ACC112 (cell line): Measurements from ENCODE around the gene ADAMTSL4.
A peak's percentile ranks its signal among the peaks of the same experiment; 100 is the strongest.

Source experiments
- H2AFZ ChIP-seq: fragments of 200-600 bp; sonication (generic); one replicate; pipeline ENCODE4 v1.6.0; 2017; ENCODE audit warnings: antibody characterized with exemption, low read length; ENCODE audit not compliant: unreplicated experiment
- H3K27ac ChIP-seq: fragments of 200-600 bp; sonication (generic); 2 replicates; pipeline ENCODE4 v1.5.1; 2014; ENCODE audit warnings: low read depth, mild to moderate bottlenecking, antibody characterized with exemption, low read length, moderate library complexity
- H3K27me3 ChIP-seq: fragments of 200-600 bp; sonication (generic); 2 replicates; pipeline ENCODE4 v1.6.1; 2014; ENCODE audit warnings: mild to moderate bottlenecking, antibody characterized with exemption, low read length, moderate library complexity, mixed read lengths; ENCODE audit not compliant: insufficient read depth
- H3K36me3 ChIP-seq: fragments of 200-600 bp; sonication (generic); 2 replicates; pipeline ENCODE4 v1.6.1; 2016; ENCODE audit warnings: mild to moderate bottlenecking, antibody characterized with exemption, low read length, moderate library complexity, mixed read lengths; ENCODE audit not compliant: insufficient read depth
- H3K4me1 ChIP-seq: fragments of 200-600 bp; sonication (generic); one replicate; pipeline ENCODE4 v1.6.1; 2016; ENCODE audit warnings: low read length, mixed read lengths; ENCODE audit not compliant: insufficient read depth, unreplicated experiment, control insufficient read depth
- H3K4me3 ChIP-seq: fragments of 200-600 bp; sonication (generic); 2 replicates; pipeline ENCODE4 v1.5.1; 2014; ENCODE audit warnings: mild to moderate bottlenecking, low read depth, low read length
- H3K79me2 ChIP-seq: fragments of 200-600 bp; sonication (generic); one replicate; pipeline ENCODE4 v1.6.0; 2016; ENCODE audit warnings: low read length; ENCODE audit not compliant: control insufficient read depth, unreplicated experiment, insufficient read depth

ADAMTSL4 gene

DNA sequence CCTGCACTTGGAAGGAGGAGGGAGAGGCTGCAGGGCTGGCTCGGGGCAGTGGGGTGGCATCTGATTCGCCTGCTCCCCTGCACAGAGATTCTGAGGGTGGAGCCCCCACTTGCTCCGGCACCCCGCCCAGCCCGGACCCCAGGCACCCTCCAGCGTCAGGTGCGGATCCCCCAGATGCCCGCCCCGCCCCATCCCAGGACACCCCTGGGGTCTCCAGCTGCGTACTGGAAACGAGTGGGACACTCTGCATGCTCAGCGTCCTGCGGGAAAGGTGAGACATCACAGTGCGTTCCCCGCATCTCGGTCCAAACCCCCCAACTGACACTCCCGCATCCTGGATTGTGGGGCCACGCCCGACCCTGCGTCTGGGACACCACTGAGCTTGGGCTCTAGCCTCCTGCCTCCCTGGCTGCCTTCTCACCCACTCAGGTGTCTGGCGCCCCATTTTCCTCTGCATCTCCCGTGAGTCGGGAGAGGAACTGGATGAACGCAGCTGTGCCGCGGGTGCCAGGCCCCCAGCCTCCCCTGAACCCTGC is 7.9 kb downstream of the ADAMTSL4 start:
- Histone ChIP-seq H3K36me3 (peaks cover 3% of the 10 kb centered on the region; the same call in 1 of the 2 replicates), H3K79me2 (peaks cover 14% of the 10 kb centered on the region), H3K4me3 (no peak overlapping the region), H2AFZ (no peak overlapping the region), H3K4me1 (peaks cover 35% of the 10 kb centered on the region), H3K27ac (no peak overlapping the region), H3K27me3 (no peaks in the 10 kb centered on the region)

DNA sequence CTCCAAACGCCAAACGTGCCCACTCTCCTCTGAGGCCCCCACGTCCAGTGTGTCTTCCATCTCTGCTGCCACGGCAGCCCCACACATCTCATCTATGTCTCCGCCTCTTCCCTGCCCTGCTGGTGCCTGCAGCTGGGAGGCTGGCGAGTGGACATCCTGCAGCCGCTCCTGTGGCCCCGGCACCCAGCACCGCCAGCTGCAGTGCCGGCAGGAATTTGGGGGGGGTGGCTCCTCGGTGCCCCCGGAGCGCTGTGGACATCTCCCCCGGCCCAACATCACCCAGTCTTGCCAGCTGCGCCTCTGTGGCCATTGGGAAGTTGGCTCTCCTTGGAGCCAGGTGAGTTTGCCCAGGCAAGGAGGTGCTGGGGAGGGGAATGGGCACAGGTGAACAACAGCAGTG is 8.6 kb downstream of the ADAMTSL4 start:
- peak overlapping the region; percentile 60 for H3K4me3 ChIP-seq
- H3K27ac ChIP-seq = no peak overlapping the region
- H3K27me3 ChIP-seq = no peaks in the 10 kb centered on the region
- H3K79me2 ChIP-seq = peaks cover 18% of the 10 kb centered on the region
- H3K36me3 ChIP-seq = peaks cover 3% of the 10 kb centered on the region; the same call in 1 of the 2 replicates
- no peak overlapping the region for H2AFZ ChIP-seq
- H3K4me1 ChIP-seq = peaks cover 37% of the 10 kb centered on the region

DNA sequence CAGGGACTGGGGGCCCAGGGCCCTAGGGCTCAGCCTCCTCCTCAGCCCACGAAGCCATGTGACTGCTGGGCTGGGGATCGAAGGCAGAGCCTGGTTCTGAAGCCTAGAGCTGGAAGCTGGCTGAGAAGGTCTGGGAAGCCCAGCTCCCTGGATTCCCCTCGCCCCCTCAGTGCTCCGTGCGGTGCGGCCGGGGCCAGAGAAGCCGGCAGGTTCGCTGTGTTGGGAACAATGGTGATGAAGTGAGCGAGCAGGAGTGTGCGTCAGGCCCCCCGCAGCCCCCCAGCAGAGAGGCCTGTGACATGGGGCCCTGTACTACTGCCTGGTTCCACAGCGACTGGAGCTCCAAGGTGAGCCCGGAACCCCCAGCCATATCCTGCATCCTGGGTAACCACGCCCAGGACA is 9.1 kb downstream of the ADAMTSL4 start:
- H3K79me2 ChIP-seq = peaks cover 18% of the 10 kb centered on the region
- peaks cover 3% of the 10 kb centered on the region; the same call in 1 of the 2 replicates for H3K36me3 ChIP-seq
- peaks cover 37% of the 10 kb centered on the region for H3K4me1 ChIP-seq
- H3K27ac ChIP-seq = 0 out of 2 replicates have a peak overlapping the region, but pooled peaks have one; percentile 2
- H3K27me3 ChIP-seq = no peaks in the 10 kb centered on the region
- no peak overlapping the region for H2AFZ ChIP-seq
- H3K4me3 ChIP-seq = peak overlapping the region; percentile 60

DNA sequence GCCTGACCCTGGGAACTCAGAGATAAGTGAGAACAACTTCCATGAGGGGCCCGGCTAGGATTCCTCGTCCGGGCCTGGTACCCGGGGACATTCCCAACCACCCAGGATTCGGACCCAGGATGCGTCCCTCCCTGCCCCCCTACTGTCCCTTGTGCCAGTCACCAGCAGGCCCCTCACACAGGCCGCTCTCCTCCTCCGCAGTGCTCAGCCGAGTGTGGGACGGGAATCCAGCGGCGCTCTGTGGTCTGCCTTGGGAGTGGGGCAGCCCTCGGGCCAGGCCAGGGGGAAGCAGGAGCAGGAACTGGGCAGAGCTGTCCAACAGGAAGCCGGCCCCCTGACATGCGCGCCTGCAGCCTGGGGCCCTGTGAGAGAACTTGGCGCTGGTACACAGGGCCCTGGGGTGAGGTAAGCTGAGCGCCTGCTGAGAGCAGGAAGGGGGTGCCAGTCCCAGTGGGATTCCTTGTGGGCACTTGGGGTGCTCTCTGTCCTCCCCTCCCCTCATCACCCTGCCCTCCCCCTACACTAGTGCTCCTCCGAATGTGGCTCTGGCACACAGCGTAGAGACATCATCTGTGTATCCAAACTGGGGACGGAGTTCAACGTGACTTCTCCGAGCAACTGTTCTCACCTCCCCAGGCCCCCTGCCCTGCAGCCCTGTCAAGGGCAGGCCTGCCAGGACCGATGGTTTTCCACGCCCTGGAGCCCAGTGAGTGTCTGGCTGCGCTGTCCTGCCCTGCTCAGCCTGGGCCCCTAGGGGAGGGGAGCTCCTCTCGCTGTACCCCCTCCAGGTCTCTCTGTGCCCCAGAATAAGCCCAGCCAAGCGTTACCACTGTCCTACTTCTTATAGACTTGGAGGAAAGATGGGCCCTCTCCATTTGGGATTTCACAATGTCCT is 9.8 kb downstream of the ADAMTSL4 start:
- peak overlapping the region; percentile 60 for H3K4me3 ChIP-seq
- H3K27ac ChIP-seq = peak overlapping the region; percentile 2; the same call in 1 of the 2 replicates
- no peaks in the 10 kb centered on the region for H3K27me3 ChIP-seq
- peaks cover 43% of the 10 kb centered on the region for H3K4me1 ChIP-seq
- H2AFZ ChIP-seq = no peak overlapping the region
- H3K79me2 ChIP-seq = peaks cover 18% of the 10 kb centered on the region
- peaks cover 3% of the 10 kb centered on the region; the same call in 1 of the 2 replicates for H3K36me3 ChIP-seq

DNA sequence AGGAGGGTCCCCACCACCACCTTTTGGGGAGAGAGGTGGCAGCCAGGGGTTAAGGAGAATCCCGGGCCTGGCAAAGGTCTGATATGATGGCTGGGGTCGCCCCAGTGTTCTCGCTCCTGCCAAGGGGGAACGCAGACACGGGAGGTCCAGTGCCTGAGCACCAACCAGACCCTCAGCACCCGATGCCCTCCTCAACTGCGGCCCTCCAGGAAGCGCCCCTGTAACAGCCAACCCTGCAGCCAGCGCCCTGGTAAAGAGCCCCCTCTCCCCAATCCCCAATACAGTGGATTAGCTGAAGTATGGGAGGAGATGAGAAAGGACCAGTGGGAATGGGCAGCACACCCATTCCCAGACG is 10.4 kb downstream of the ADAMTSL4 start:
- Histone ChIP-seq H3K79me2 (peaks cover 18% of the 10 kb centered on the region), H3K27ac (no peak overlapping the region), H2AFZ (no peak overlapping the region), H3K4me1 (peaks cover 49% of the 10 kb centered on the region), H3K27me3 (no peaks in the 10 kb centered on the region), H3K4me3 (no peak overlapping the region), H3K36me3 (peaks cover 3% of the 10 kb centered on the region; the same call in 1 of the 2 replicates)

DNA sequence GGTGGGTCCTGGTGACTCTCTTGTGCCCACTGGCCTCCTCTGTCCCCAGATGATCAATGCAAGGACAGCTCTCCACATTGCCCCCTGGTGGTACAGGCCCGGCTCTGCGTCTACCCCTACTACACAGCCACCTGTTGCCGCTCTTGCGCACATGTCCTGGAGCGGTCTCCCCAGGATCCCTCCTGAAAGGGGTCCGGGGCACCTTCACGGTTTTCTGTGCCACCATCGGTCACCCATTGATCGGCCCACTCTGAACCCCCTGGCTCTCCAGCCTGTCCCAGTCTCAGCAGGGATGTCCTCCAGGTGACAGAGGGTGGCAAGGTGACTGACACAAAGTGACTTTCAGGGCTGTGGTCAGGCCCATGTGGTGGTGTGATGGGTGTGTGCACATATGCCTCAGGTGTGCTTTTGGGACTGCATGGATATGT is 10.8 kb downstream of the ADAMTSL4 start:
- peak overlapping the region; percentile 100 for H3K27ac ChIP-seq
- H3K4me3 ChIP-seq = peak overlapping the region; percentile 81
- H2AFZ ChIP-seq = no peak overlapping the region
- peaks cover 3% of the 10 kb centered on the region; the same call in 1 of the 2 replicates for H3K36me3 ChIP-seq
- no peaks in the 10 kb centered on the region for H3K27me3 ChIP-seq
- peaks cover 18% of the 10 kb centered on the region for H3K79me2 ChIP-seq
- H3K4me1 ChIP-seq = peaks cover 53% of the 10 kb centered on the region

DNA sequence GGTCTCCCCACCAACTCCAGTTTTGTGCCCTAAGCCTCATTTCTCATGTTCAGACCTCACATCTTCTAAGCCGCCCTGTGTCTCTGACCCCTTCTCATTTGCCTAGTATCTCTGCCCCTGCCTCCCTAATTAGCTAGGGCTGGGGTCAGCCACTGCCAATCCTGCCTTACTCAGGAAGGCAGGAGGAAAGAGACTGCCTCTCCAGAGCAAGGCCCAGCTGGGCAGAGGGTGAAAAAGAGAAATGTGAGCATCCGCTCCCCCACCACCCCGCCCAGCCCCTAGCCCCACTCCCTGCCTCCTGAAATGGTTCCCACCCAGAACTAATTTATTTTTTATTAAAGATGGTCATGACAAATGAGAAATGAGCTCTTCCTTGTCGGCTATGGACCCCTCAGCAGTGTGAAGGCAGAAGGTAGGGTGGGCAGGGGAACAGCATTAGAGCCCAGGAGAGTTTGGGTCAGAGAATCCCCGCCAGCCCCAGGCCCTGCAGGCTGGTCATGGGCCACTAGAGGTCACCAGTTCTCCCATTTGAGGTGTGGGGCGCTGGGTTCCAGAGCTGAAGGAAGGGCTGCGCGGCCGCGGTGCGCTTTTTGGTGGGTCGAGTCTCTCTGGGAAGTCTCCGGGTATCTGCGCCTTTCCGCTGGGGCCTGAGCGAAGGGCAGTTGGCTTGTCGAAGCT is 11.5 kb downstream of the ADAMTSL4 start:
- H2AFZ ChIP-seq = no peak overlapping the region

DNA sequence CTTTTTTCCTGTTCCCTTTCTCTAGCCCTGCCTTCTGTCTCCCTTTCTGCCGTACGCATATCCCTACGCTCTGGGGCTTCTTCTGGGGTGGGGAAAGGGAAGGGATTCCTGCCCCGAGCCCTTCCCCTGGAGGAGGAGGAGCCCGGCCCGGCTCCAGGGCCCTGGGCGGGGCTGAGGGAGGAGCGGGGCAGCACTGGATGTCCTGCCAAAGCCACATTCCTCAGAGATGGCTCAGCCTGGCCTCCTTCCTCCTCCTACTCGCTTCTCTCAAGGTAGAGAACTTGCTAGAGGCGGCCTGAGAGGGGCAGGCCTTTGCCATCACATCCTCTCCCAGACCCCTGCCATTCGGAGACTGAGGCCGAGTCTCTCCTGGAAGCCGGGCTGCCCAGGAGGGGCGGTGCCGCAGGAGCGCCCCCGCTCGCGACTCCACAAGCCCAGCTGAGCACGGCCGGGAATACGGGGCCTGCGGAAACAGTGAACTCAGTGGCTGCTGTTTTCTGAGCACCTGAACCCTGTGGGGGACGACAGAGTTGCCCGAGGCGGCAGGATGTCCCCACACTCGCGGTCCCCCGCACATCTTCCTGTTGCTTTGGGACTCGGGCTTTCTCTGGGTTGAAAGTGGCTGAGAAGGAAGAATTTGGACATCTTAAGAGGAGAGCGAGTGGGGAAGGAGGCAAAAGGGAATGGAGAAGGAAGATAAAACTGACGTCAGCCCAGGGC is 12.2 kb downstream of the ADAMTSL4 start:
- Histone ChIP-seq H3K36me3 (no peaks in the 10 kb centered on the region), H3K27ac (peak overlapping the region; percentile 100), H3K79me2 (peaks cover 19% of the 10 kb centered on the region), H3K4me3 (peak overlapping the region; percentile 81), H2AFZ (no peak overlapping the region), H3K27me3 (no peaks in the 10 kb centered on the region), H3K4me1 (peaks cover 57% of the 10 kb centered on the region)

More for the DNA sequence above, 11.5 kb downstream of the ADAMTSL4 start:
- H3K36me3 ChIP-seq = peaks cover 1% of the 10 kb centered on the region; the same call in 1 of the 2 replicates
- peaks cover 56% of the 10 kb centered on the region for H3K4me1 ChIP-seq
- H3K4me3 ChIP-seq = peak overlapping the region; percentile 81
- peaks cover 18% of the 10 kb centered on the region for H3K79me2 ChIP-seq
- peak overlapping the region; percentile 100 for H3K27ac ChIP-seq
- H3K27me3 ChIP-seq = no peaks in the 10 kb centered on the region

DNA sequence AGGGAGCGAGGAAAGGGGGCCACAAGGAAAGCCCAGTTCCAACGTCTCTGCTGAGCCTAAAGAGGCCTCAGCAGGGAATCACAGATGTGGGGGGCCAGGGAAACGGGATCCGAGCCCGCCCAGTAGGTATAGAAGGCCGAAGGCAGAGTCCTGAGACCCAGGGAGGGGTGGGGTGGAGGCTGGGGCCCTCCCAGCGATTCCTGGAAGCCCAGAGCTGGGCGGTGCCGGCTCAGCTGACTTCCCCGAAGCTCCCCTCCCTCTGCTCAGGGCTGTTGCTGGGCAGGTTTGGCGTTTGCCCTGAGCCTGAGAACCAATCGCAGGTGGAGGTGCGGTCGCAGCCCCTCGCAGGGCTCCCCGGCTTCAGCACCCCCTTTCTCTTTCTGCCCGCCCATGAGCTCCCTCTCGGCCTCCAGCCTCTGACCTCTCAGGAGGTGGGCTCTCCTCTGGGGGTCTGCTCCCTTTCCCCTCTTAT is 12.8 kb downstream of the ADAMTSL4 start:
- Histone ChIP-seq H2AFZ (no peak overlapping the region), H3K27me3 (no peaks in the 10 kb centered on the region), H3K36me3 (no peaks in the 10 kb centered on the region), H3K79me2 (peaks cover 24% of the 10 kb centered on the region), H3K4me3 (peak overlapping the region; percentile 81), H3K4me1 (peaks cover 63% of the 10 kb centered on the region), H3K27ac (peak overlapping the region; percentile 100)
